Activated naive CD8-positive, alpha-beta T cell treated with anti-CD3 and anti-CD28 coated beads for 36 hours (primary cell): ENCODE results near the gene DYTN. TPM values are rescaled to one million over a fixed set of nuclear protein-coding genes. Genes with fewer than 3 reads are reported as not detected.

ENCODE experiments used
- DNase-seq: peaks from one replicate; pipeline ENCODE4 v3.0.0; 2021
- H3K27ac Mint-ChIP-seq: one replicate; pipeline ENCODE4 v1.8.0; 2022; ENCODE audit warnings: mild to moderate bottlenecking, moderate library complexity, mixed read lengths
- H3K27me3 Mint-ChIP-seq: one replicate; pipeline ENCODE4 v1.8.0; 2022; ENCODE audit warnings: mild to moderate bottlenecking, mixed read lengths
- H3K36me3 Mint-ChIP-seq: one replicate; pipeline ENCODE4 v1.8.0; 2021; ENCODE audit warnings: mild to moderate bottlenecking, mixed read lengths
- H3K4me1 Mint-ChIP-seq: one replicate; pipeline ENCODE4 v1.8.0; 2021; ENCODE audit warnings: mixed read lengths
- H3K4me3 Mint-ChIP-seq: one replicate; pipeline ENCODE4 v1.8.0; 2022; ENCODE audit warnings: mild to moderate bottlenecking, moderate library complexity, mixed read lengths
- H3K9me3 Mint-ChIP-seq: one replicate; pipeline ENCODE4 v1.8.0; 2022; ENCODE audit warnings: mixed read lengths
- total RNA-seq, 2 experiments: library from RNA; stranded (reverse); gene quantifications; one replicate each; pipeline ENCODE4 v1.2.3, GENCODE V29; 2021

DYTN gene
- not detected for total RNA-seq

GRCh38 chr2:206718296-206718695, at the start of gene DYTN:
TSS of gene DYTN (minus strand) at chr2:206718396. CDS start at chr2:206718279, 117 bp downstream.
- H3K4me1 Mint-ChIP-seq: peaks cover 3% of the 10 kb centered on the region
- H3K27me3 Mint-ChIP-seq: peaks cover 24% of the 10 kb centered on the region

GRCh38 chr2:206766057-206766930, 48.1 kb upstream of the DYTN start:
- Mint-ChIP-seq H3K4me3 (peak overlapping the region; percentile 94), H3K27me3 (no peaks in the 10 kb centered on the region), H3K4me1 (peaks cover 31% of the 10 kb centered on the region), H3K9me3 (no peaks in the 10 kb centered on the region), H3K36me3 (peaks cover 20% of the 10 kb centered on the region), H3K27ac (peak overlapping the region; percentile 97)
- DNase-seq: no peak

More at GRCh38 chr2:206718296-206718695, at the start of gene DYTN:
- no peak within 1 kb of the TSS for H3K27ac Mint-ChIP-seq
- no peak for DNase-seq
- H3K36me3 Mint-ChIP-seq: no peaks in the 10 kb centered on the region
- peaks cover 3% of the 10 kb centered on the region for H3K9me3 Mint-ChIP-seq
- H3K4me3 Mint-ChIP-seq: no peak within 1 kb of the TSS

- Mint-ChIP-seq H3K36me3 (peaks cover 16% of the 10 kb centered on the region), H3K27ac (peak within 1 kb of the TSS; percentile 97), H3K4me3 (peak within 1 kb of the TSS; percentile 94), H3K27me3 (no peaks in the 10 kb centered on the region), H3K4me1 (peaks cover 31% of the 10 kb centered on the region), H3K9me3 (no peaks in the 10 kb centered on the region)
- DNase-seq: peak; percentile 86
Measured at GRCh38 chr2:206765242-206766056, 47.3 kb upstream of the DYTN start, which contains the start of the genes FASTKD2 and MDH1B. TSS of gene FASTKD2 (plus strand) at chr2:206765606. CDS start at chr2:206766694, 1,088 bp downstream. TSS of gene MDH1B (minus strand) at chr2:206765328. CDS start at chr2:206765271, 57 bp downstream.

- Mint-ChIP-seq H3K9me3 (no peaks in the 10 kb centered on the region), H3K36me3 (peaks cover 12% of the 10 kb centered on the region), H3K27me3 (no peaks in the 10 kb centered on the region), H3K27ac (peak overlapping the region; percentile 97), H3K4me3 (peak overlapping the region; percentile 94), H3K4me1 (peaks cover 28% of the 10 kb centered on the region)
- DNase-seq: no peak
Measured at GRCh38 chr2:206764673-206765241, 46.6 kb upstream of the DYTN start.

- H3K27ac Mint-ChIP-seq: no peak overlapping the region
- no peaks in the 10 kb centered on the region for H3K36me3 Mint-ChIP-seq
- H3K4me1 Mint-ChIP-seq: no peaks in the 10 kb centered on the region
- peaks cover 22% of the 10 kb centered on the region for H3K27me3 Mint-ChIP-seq
- no peak overlapping the region for H3K4me3 Mint-ChIP-seq
- DNase-seq: no peak
- no peaks in the 10 kb centered on the region for H3K9me3 Mint-ChIP-seq
Measured at GRCh38 chr2:206756816-206757215, 38.6 kb upstream of the DYTN start.

GRCh38 chr2:206740800-206741199, 22.6 kb upstream of the DYTN start:
- no peaks in the 10 kb centered on the region for H3K4me1 Mint-ChIP-seq
- DNase-seq: no peak
- H3K4me3 Mint-ChIP-seq: no peak overlapping the region
- no peaks in the 10 kb centered on the region for H3K36me3 Mint-ChIP-seq
- no peaks in the 10 kb centered on the region for H3K9me3 Mint-ChIP-seq
- H3K27ac Mint-ChIP-seq: no peak overlapping the region
- H3K27me3 Mint-ChIP-seq: peaks cover 16% of the 10 kb centered on the region

- no peaks in the 10 kb centered on the region for H3K4me1 Mint-ChIP-seq
- H3K9me3 Mint-ChIP-seq: no peaks in the 10 kb centered on the region
- H3K36me3 Mint-ChIP-seq: no peaks in the 10 kb centered on the region
- H3K27ac Mint-ChIP-seq: no peak overlapping the region
- H3K4me3 Mint-ChIP-seq: no peak overlapping the region
- peaks cover 16% of the 10 kb centered on the region for H3K27me3 Mint-ChIP-seq
- DNase-seq: no peak
Measured at GRCh38 chr2:206739271-206739670, 21.1 kb upstream of the DYTN start.

GRCh38 chr2:206736935-206737334, 18.7 kb upstream of the DYTN start:
- H3K27me3 Mint-ChIP-seq: peaks cover 6% of the 10 kb centered on the region
- H3K36me3 Mint-ChIP-seq: no peaks in the 10 kb centered on the region
- DNase-seq: no peak
- H3K27ac Mint-ChIP-seq: no peak overlapping the region
- H3K4me1 Mint-ChIP-seq: no peaks in the 10 kb centered on the region
- H3K9me3 Mint-ChIP-seq: no peaks in the 10 kb centered on the region
- no peak overlapping the region for H3K4me3 Mint-ChIP-seq

- H3K4me1 Mint-ChIP-seq: no peaks in the 10 kb centered on the region
- no peaks in the 10 kb centered on the region for H3K9me3 Mint-ChIP-seq
- H3K4me3 Mint-ChIP-seq: no peak overlapping the region
- peaks cover 13% of the 10 kb centered on the region for H3K27me3 Mint-ChIP-seq
- H3K27ac Mint-ChIP-seq: no peak overlapping the region
- DNase-seq: no peak
- no peaks in the 10 kb centered on the region for H3K36me3 Mint-ChIP-seq
Measured at GRCh38 chr2:206733341-206733740, 15.1 kb upstream of the DYTN start.

GRCh38 chr2:206728277-206729199, 10.3 kb upstream of the DYTN start:
- Mint-ChIP-seq H3K4me1 (no peaks in the 10 kb centered on the region), H3K27ac (no peak overlapping the region), H3K36me3 (no peaks in the 10 kb centered on the region), H3K27me3 (peaks cover 50% of the 10 kb centered on the region), H3K4me3 (no peak overlapping the region), H3K9me3 (no peaks in the 10 kb centered on the region)
- DNase-seq: no peak

- Mint-ChIP-seq H3K27ac (no peak overlapping the region), H3K27me3 (peaks cover 56% of the 10 kb centered on the region), H3K4me3 (no peak overlapping the region), H3K9me3 (no peaks in the 10 kb centered on the region), H3K36me3 (no peaks in the 10 kb centered on the region), H3K4me1 (no peaks in the 10 kb centered on the region)
- no peak for DNase-seq
Measured at GRCh38 chr2:206727287-206727686, 9.1 kb upstream of the DYTN start.

GRCh38 chr2:206723288-206723687, 5.1 kb upstream of the DYTN start:
- no peaks in the 10 kb centered on the region for H3K4me1 Mint-ChIP-seq

GRCh38 chr2:206721256-206721920, 3.2 kb upstream of the DYTN start:
- Mint-ChIP-seq H3K27me3 (peaks cover 36% of the 10 kb centered on the region), H3K4me1 (no peaks in the 10 kb centered on the region), H3K27ac (no peak overlapping the region), H3K9me3 (peaks cover 3% of the 10 kb centered on the region), H3K36me3 (no peaks in the 10 kb centered on the region), H3K4me3 (no peak overlapping the region)
- DNase-seq: no peak

More at GRCh38 chr2:206723288-206723687, 5.1 kb upstream of the DYTN start:
- DNase-seq: no peak
- Mint-ChIP-seq H3K4me3 (no peak overlapping the region), H3K27me3 (peaks cover 55% of the 10 kb centered on the region), H3K36me3 (no peaks in the 10 kb centered on the region), H3K9me3 (peaks cover 3% of the 10 kb centered on the region), H3K27ac (no peak overlapping the region)

GRCh38 chr2:206716623-206717022, 1.6 kb downstream of the DYTN start:
- Mint-ChIP-seq H3K27me3 (peaks cover 19% of the 10 kb centered on the region), H3K27ac (no peak overlapping the region), H3K9me3 (no peaks in the 10 kb centered on the region), H3K4me1 (peaks cover 3% of the 10 kb centered on the region), H3K4me3 (no peak overlapping the region), H3K36me3 (no peaks in the 10 kb centered on the region)
- no peak for DNase-seq
